Ovary (tissue), 9 donors: ENCODE results near the gene CYB5RL. TPM values are rescaled to one million over a fixed set of nuclear protein-coding genes. Genes with fewer than 3 reads are reported as not detected.
A peak's percentile ranks its signal among the peaks of the same experiment; 100 is the strongest.

Experiments
- DNase-seq, 5 donors: peaks; one replicate each; pipeline ENCODE4 v3.0.0-alpha.2; 2019 to 2020
- H3K27ac ChIP-seq, 2 donors: fragments of 200-600 bp; one replicate each; pipeline versions ENCODE4 v1.5.1 to v1.8.0; 2019 to 2022
- H3K27me3 ChIP-seq: fragments of 200-600 bp; one replicate; pipeline ENCODE4 v1.8.0; 2022
- H3K36me3 ChIP-seq: fragments of 200-600 bp; sonication (generic); one replicate; pipeline ENCODE4 v1.5.1; 2019
- H3K4me1 ChIP-seq: one replicate; pipeline ENCODE4 v1.8.1; 2013; ENCODE audit warnings: mild to moderate bottlenecking, moderate library complexity; ENCODE audit not compliant: insufficient read depth
- H3K4me3 ChIP-seq: fragments of 200-600 bp; sonication (generic); one replicate; pipeline ENCODE4 v1.5.1; 2017
- H3K9me3 ChIP-seq, 2 donors: fragments of 200-600 bp in 1 of 2; sonication (generic) in 1 of 2; one replicate each; pipeline versions ENCODE4 v1.5.1 to v1.8.1; 2013 to 2019; ENCODE audit warnings: mild to moderate bottlenecking in 1 of 2, moderate library complexity in 1 of 2
- CTCF ChIP-seq, 3 donors: fragments of 450-650 bp in 2 of 3; fragments of 200-600 bp in 1 of 3; IDR thresholded peaks; one replicate each; pipeline versions ENCODE4 v1.5.1 to v1.8.0; 2016 to 2022; ENCODE audit warnings: antibody characterized with exemption in 3 of 3, mild to moderate bottlenecking in 1 of 3
- EP300 ChIP-seq: sonication (generic); formaldehyde crosslinking; IDR thresholded peaks from one replicate; pipeline ENCODE4 v1.6.1; 2017; ENCODE audit warnings: antibody characterized with exemption
- POLR2A ChIP-seq: fragments of 450-650 bp; IDR thresholded peaks from one replicate; pipeline ENCODE4 v1.6.1; 2017; ENCODE audit warnings: antibody characterized with exemption, mild to moderate bottlenecking, moderate library complexity
- WGBS, 3 donors: extraction: QIAGEN DNeasy Blood & Tissue Kit in 1 of 3; methylation state at CpG; one replicate each; pipeline versions ENCODE4 v1.1.5 to v1.1.7; 2013 to 2017; 5-methylcytosine and 5-hydroxymethylcytosine counted together
- intact Hi-C, 4 donors: fragments of 100-400 bp; cut with DNase I; formaldehyde crosslinking; loops; one replicate each; pipeline versions ENCODE4 v1.11.0 to v1.15.1; 2022 to 2023
- polyA plus RNA-seq, 2 donors: library from polyadenylated mRNA; stranded (reverse); fragments of 200-250 nt in 1 of 2; fragments of 350-450 nt in 1 of 2; fragmentation: Illumina TruSeq in 1 of 2; extraction: RNeasy Lipid Tissue Mini Kit (QIAGEN cat#74804) in 1 of 2; gene quantifications; one replicate each; pipeline ENCODE4 v1.2.3, GENCODE V29; 2013 to 2014
- total RNA-seq, 7 donors: library from RNA; depleted of rRNA in 2 of 7; stranded (reverse); fragments of >200 nt in 2 of 7; fragmentation: NEBNext Ultra II Directional in 3 of 7; extraction: Animal tissue kit (Norgen Biotek cat#: 25700) in 3 of 7; gene quantifications; one replicate each; pipeline versions ENCODE4 v1.1.0 to v1.2.4, GENCODE V29; 2016 to 2023
- donor health status: DM: no; HTN: no; CAD: no; lungs with moderate emphysema.
- donor health status: DM: no; HTN: no; CAD: no.
- donor health status: Bipolar disorder and iron deficiency.
- donor health status: DM: yes; HTN: yes; CAD: no.
- donor health status: DM: no; HTN: no; CAD: no.
- donor health status: DM: yes; HTN: yes; CAD: no.

CYB5RL gene
- total and polyA plus RNA-seq, 9 donors, result 2.3 to 9.6 (median 7.4) TPM

GRCh38 chr1:54204199-54204598 is 4.4 kb upstream of the CYB5RL start:
- peaks cover 4% of the 10 kb centered on the region for H3K4me1 ChIP-seq
- H3K36me3 ChIP-seq, result peaks cover 3% of the 10 kb centered on the region
- no peaks in the 10 kb centered on the region for H3K27me3 ChIP-seq
- TF ChIP-seq EP300, result no peak
- no peak for TF ChIP-seq POLR2A
- no peak for TF ChIP-seq CTCF (IDR thresholded peaks at IDR 0.05)
- intact Hi-C loops, result no loop called here
- 73 to 77% (median 75%) methylated on average over 7 of the region's 7 CpGs for WGBS, 3 donors
- H3K4me3 ChIP-seq, result no peak overlapping the region
- DNase-seq, result no peak
- H3K9me3 ChIP-seq, result no peaks in the 10 kb centered on the region
- no peak overlapping the region for H3K27ac ChIP-seq

GRCh38 chr1:54200519-54200997 is 728 bp upstream of the CYB5RL start:
- intact Hi-C loops, result no loop called here
- Histone ChIP-seq H3K27me3 (no peaks in the 10 kb centered on the region), H3K4me1 (peaks cover 4% of the 10 kb centered on the region), H3K36me3 (peaks cover 3% of the 10 kb centered on the region), H3K27ac (peak overlapping the region; percentile 37 to 72), H3K9me3 (no peaks in the 10 kb centered on the region), H3K4me3 (peak overlapping the region; percentile 86)
- DNase-seq, result no peak
- WGBS, 3 donors, result 1 to 3% (median 1%) methylated on average over 15 of the region's 15 CpGs
- TF ChIP-seq POLR2A (no peak), CTCF (IDR thresholded peaks at IDR 0.05) (no peak), EP300 (no peak)

GRCh38 chr1:54199151-54199764 is 572 bp downstream of the CYB5RL start:
- TF ChIP-seq POLR2A (no peak), CTCF (IDR thresholded peaks at IDR 0.05) (no peak)
- peaks cover 4% of the 10 kb centered on the region for H3K4me1 ChIP-seq
- H3K4me3 ChIP-seq, result peak overlapping the region; percentile 86
- DNase-seq, result no peak
- no peaks in the 10 kb centered on the region for H3K36me3 ChIP-seq
- H3K27me3 ChIP-seq, result no peaks in the 10 kb centered on the region
- H3K9me3 ChIP-seq, result no peaks in the 10 kb centered on the region
- WGBS, 3 donors, result 11 to 16% (median 15%) methylated on average over 17 of the region's 17 CpGs
- H3K27ac ChIP-seq, result no peak overlapping the region
- intact Hi-C loops, result no loop called here

- Histone ChIP-seq H3K4me1 (no peaks in the 10 kb centered on the region), H3K9me3 (no peaks in the 10 kb centered on the region), H3K27me3 (no peaks in the 10 kb centered on the region), H3K36me3 (no peaks in the 10 kb centered on the region), H3K27ac (no peak overlapping the region), H3K4me3 (no peak overlapping the region)
- 88 to 92% (median 91%) methylated on average over 5 of the region's 5 CpGs for WGBS, 3 donors
- no peak for DNase-seq
- intact Hi-C loops, result no loop called here
- TF ChIP-seq EP300, result no peak
- no peak for TF ChIP-seq CTCF (IDR thresholded peaks at IDR 0.05)
- no peak for TF ChIP-seq POLR2A
Observed at GRCh38 chr1:54193453-54193852, 6.4 kb downstream of the CYB5RL start.
